Prostate gland (tissue), 2 donors: ENCODE results near the gene OXLD1.

Experiments used
- CTCF ChIP-seq, 4 experiments: fragments of 200-600 bp in 2 of 4; fragments of 450-650 bp in 2 of 4; sonication (generic) in 2 of 4; IDR thresholded peaks; 1 replicate in 3 of 4; 2 replicates in 1 of 4; pipeline ENCODE4 v1.5.1; 2016 to 2019; ENCODE audit warnings: antibody characterized with exemption in 4 of 4, mild to moderate bottlenecking in 2 of 4, moderate library complexity in 2 of 4
- POLR2A ChIP-seq: fragments of 450-650 bp; IDR thresholded peaks from one replicate; pipeline ENCODE4 v1.6.1; 2016; ENCODE audit warnings: antibody characterized with exemption, mild to moderate bottlenecking
- POLR2AphosphoS5 ChIP-seq: sonication (generic); formaldehyde crosslinking; IDR thresholded peaks from one replicate; pipeline ENCODE4 v1.6.1; 2017; ENCODE audit warnings: antibody characterized with exemption

- no peak for TF ChIP-seq CTCF (IDR thresholded peaks at IDR 0.05)
- TF ChIP-seq POLR2A = no peak
- no peak for TF ChIP-seq POLR2AphosphoS5
Measured at GRCh38 chr17:81714412-81715106, 48.2 kb upstream of the OXLD1 start.
